Activated B cell treated with CpG ODN at 0.5 μM for 24 hours (primary cell): Measurements from ENCODE around the gene REEP6. TPM values are rescaled to one million over a fixed set of nuclear protein-coding genes. Genes with fewer than 3 reads are reported as not detected.
"Not testable (repeated sequence)": the region's sequence is repeated elsewhere in the genome, so short reads cannot be mapped to it uniquely, and the experiment has no call there.

Experiments used
- ATAC-seq: fragments of 200-7000 bp; cut with Tn5 transposase; one replicate; pipeline ENCODE4 v1.10.0; 2021; ENCODE audit warnings: low read depth, mild to moderate bottlenecking, moderate library complexity
- CTCF ChIA-PET: fragments of 350-600 bp; sonication (Branson Sonifier 250); formaldehyde crosslinking; loops from one replicate; lab custom pipeline; 2021; ENCODE audit warnings: antibody characterized with exemption; lab: Charles Lee
- POLR2A ChIA-PET: fragments of 350-600 bp; sonication (Branson Sonifier 250); formaldehyde crosslinking; loops from one replicate; lab custom pipeline; 2021; ENCODE audit warnings: antibody characterized with exemption; lab: Charles Lee
- DNase-seq: peaks from one replicate; pipeline ENCODE4 v3.0.0; 2022
- H3K27ac Mint-ChIP-seq: one replicate; pipeline ENCODE4 v1.8.0; 2020; ENCODE audit warnings: mixed read lengths
- H3K27me3 Mint-ChIP-seq: one replicate; pipeline ENCODE4 v1.8.0; 2021; ENCODE audit warnings: mixed read lengths
- H3K36me3 Mint-ChIP-seq: one replicate; pipeline ENCODE4 v1.8.0; 2021; ENCODE audit warnings: low read depth, mixed read lengths
- H3K4me1 Mint-ChIP-seq: one replicate; pipeline ENCODE4 v1.8.0; 2021; ENCODE audit warnings: mixed read lengths
- H3K4me3 Mint-ChIP-seq: one replicate; pipeline ENCODE4 v1.8.0; 2020; ENCODE audit warnings: mild to moderate bottlenecking, mixed read lengths
- H3K9me3 Mint-ChIP-seq: one replicate; pipeline ENCODE4 v1.8.0; 2020; ENCODE audit warnings: mixed read lengths
- intact Hi-C: fragments of 100-400 bp; cut with micrococcal nuclease; formaldehyde crosslinking; loops from one replicate; pipeline ENCODE4 v1.15.1; 2024
- total RNA-seq: library from RNA; stranded (reverse); gene quantifications from 2 replicates; pipeline ENCODE4 v1.2.3, GENCODE V29; 2022
- TF ChIP-seq, protein P1 (sequence below): fragments of 200-600 bp; IDR thresholded peaks from one replicate; pipeline ENCODE4 v1.8.0; 2022; ENCODE audit warnings: antibody characterized with exemption, mild to moderate bottlenecking

The REEP6 gene
- total RNA-seq, 1 donor from 2014 or later, result 1.1 TPM

GRCh38 chr19:1495799-1496713 is 5.1 kb downstream of the REEP6 start:
- Mint-ChIP-seq H3K4me3 (no peak overlapping the region), H3K27ac (no peak overlapping the region), H3K27me3 (peaks cover 8% of the 10 kb centered on the region), H3K9me3 (no peaks in the 10 kb centered on the region), H3K4me1 (peaks cover 5% of the 10 kb centered on the region), H3K36me3 (no peaks in the 10 kb centered on the region)
- TF ChIP-seq, protein P1, sequence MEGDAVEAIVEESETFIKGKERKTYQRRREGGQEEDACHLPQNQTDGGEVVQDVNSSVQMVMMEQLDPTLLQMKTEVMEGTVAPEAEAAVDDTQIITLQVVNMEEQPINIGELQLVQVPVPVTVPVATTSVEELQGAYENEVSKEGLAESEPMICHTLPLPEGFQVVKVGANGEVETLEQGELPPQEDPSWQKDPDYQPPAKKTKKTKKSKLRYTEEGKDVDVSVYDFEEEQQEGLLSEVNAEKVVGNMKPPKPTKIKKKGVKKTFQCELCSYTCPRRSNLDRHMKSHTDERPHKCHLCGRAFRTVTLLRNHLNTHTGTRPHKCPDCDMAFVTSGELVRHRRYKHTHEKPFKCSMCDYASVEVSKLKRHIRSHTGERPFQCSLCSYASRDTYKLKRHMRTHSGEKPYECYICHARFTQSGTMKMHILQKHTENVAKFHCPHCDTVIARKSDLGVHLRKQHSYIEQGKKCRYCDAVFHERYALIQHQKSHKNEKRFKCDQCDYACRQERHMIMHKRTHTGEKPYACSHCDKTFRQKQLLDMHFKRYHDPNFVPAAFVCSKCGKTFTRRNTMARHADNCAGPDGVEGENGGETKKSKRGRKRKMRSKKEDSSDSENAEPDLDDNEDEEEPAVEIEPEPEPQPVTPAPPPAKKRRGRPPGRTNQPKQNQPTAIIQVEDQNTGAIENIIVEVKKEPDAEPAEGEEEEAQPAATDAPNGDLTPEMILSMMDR, result no peak
- ChIA-PET CTCF (no interaction called here), POLR2A (no interaction called here)
- intact Hi-C loops, result no loop called here
- ATAC-seq, result no peak
- DNase-seq, result no peak

- CTCF ChIA-PET, result no interaction called here
- H3K4me3 Mint-ChIP-seq, result no peak overlapping the region
- no peak for ATAC-seq
- no peaks in the 10 kb centered on the region for H3K9me3 Mint-ChIP-seq
- H3K36me3 Mint-ChIP-seq, result no peaks in the 10 kb centered on the region
- peaks cover under 1% of the 10 kb centered on the region for H3K4me1 Mint-ChIP-seq
- POLR2A ChIA-PET, result interaction anchor here (0.6 kb wide), 1 partner anchor 86 kb away, joined by 5 read pairs; no protein-coding TSS in a partner anchor
- no peak overlapping the region for H3K27ac Mint-ChIP-seq
- no peak for DNase-seq
- peaks cover 6% of the 10 kb centered on the region for H3K27me3 Mint-ChIP-seq
- intact Hi-C loops, result no loop called here
- TF ChIP-seq, protein P1, result no peak
These were observed 6.0 kb downstream of the REEP6 start for GRCh38 chr19:1496714-1497577.

GRCh38 chr19:1497578-1498235 is 6.7 kb downstream of the REEP6 start:
- intact Hi-C loops, result no loop called here
- POLR2A ChIA-PET, result interaction anchor here (0.6 to 0.7 kb wide), 3 partner anchors 85 to 566 kb away, joined by 4 to 6 read pairs (median 5); no protein-coding TSS in a partner anchor
- Mint-ChIP-seq H3K27me3 (peaks cover 8% of the 10 kb centered on the region), H3K27ac (no peak overlapping the region), H3K4me1 (no peaks in the 10 kb centered on the region), H3K4me3 (no peak overlapping the region), H3K36me3 (no peaks in the 10 kb centered on the region), H3K9me3 (no peaks in the 10 kb centered on the region)
- TF ChIP-seq, protein P1, result no peak
- ATAC-seq, result no peak
- no peak for DNase-seq
- CTCF ChIA-PET, result no interaction called here

- ATAC-seq, intact Hi-C loops, H3K4me3 Mint-ChIP-seq, POLR2A ChIA-PET, H3K27ac Mint-ChIP-seq, DNase-seq, H3K4me1 Mint-ChIP-seq, H3K36me3 Mint-ChIP-seq, H3K9me3 Mint-ChIP-seq, CTCF ChIA-PET: not testable (repeated sequence)
- H3K27me3 Mint-ChIP-seq, result peaks cover 14% of the 10 kb centered on the region
These were observed 8.2 kb downstream of the REEP6 start for GRCh38 chr19:1499231-1499630.

DNA sequence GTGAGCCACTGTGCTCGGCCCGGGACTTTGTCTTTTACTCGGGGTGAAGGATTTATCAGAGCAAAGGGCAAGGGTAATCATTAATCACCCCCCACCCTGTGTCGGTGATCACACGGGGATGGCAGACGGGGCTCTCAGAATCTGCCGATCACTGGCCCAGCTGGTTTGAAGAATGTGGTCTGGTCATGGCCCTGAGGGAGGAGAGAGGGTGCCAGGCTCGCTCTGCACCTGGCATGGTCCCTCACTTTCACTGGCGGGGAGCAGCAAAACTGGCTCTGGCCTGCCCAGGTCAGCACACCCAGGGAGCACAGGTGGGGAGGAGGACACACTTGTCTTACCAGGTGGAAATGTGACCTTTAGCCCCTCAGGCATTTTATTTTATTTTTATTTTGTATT is 10.2 kb downstream of the REEP6 start:
- TF ChIP-seq, protein P1, result no peak
- peaks cover under 1% of the 10 kb centered on the region for H3K4me1 Mint-ChIP-seq
- intact Hi-C loops, result no loop called here
- CTCF ChIA-PET, result no interaction called here
- H3K9me3 Mint-ChIP-seq, result no peaks in the 10 kb centered on the region
- H3K4me3 Mint-ChIP-seq, result no peak overlapping the region
- H3K36me3 Mint-ChIP-seq, result no peaks in the 10 kb centered on the region
- DNase-seq, result no peak
- ATAC-seq, result no peak
- H3K27ac Mint-ChIP-seq, result no peak overlapping the region
- H3K27me3 Mint-ChIP-seq, result peaks cover 26% of the 10 kb centered on the region
- POLR2A ChIA-PET, result no interaction called here
